HepG2 (cell line): ENCODE results near the gene HBA2. TPM values are rescaled to one million over a fixed set of nuclear protein-coding genes. Genes with fewer than 3 reads are reported as not detected.
A peak's percentile ranks its signal among the peaks of the same experiment; 100 is the strongest.

Source experiments
- ARID4A ChIP-seq: sonication (generic); formaldehyde crosslinking; IDR thresholded peaks from 2 replicates; pipeline ENCODE4 v1.5.0; 2020; ENCODE audit warnings: mild to moderate bottlenecking, missing genetic modification reagents, borderline replicate concordance
- BORCS8-MEF2B ChIP-seq: sonication (generic); formaldehyde crosslinking; IDR thresholded peaks from 2 replicates; pipeline ENCODE4 v1.8.0; 2022; ENCODE audit warnings: mild to moderate bottlenecking, missing genetic modification reagents
- ELF1 ChIP-seq: sonication (generic); formaldehyde crosslinking; IDR thresholded peaks from 2 replicates; pipeline ENCODE4 v1.4.0; 2020; ENCODE audit warnings: missing genetic modification reagents
- MIXL1 ChIP-seq: IDR thresholded peaks from 2 replicates; pipeline ENCODE4 v1.6.1; 2016
- MXD3 ChIP-seq: IDR thresholded peaks from 2 replicates; pipeline ENCODE4 v1.6.1; 2016; ENCODE audit warnings: mild to moderate bottlenecking, missing biosample characterization, missing genetic modification reagents
- PPARG ChIP-seq: conservative IDR thresholded peaks from 2 replicates; pipeline ENCODE4 v1.6.1; 2016; ENCODE audit warnings: missing biosample characterization, missing genetic modification reagents
- REL ChIP-seq: sonication (generic); formaldehyde crosslinking; conservative IDR thresholded peaks from 2 replicates; pipeline ENCODE4 v1.8.0; 2022; ENCODE audit warnings: mild to moderate bottlenecking, missing genetic modification reagents, moderate library complexity
- SALL1 ChIP-seq: sonication (generic); formaldehyde crosslinking; IDR thresholded peaks from 2 replicates; pipeline ENCODE4 v1.8.0; 2022; ENCODE audit warnings: mild to moderate bottlenecking, missing genetic modification reagents
- SMAD3 ChIP-seq: sonication (generic); formaldehyde crosslinking; IDR thresholded peaks from 2 replicates; pipeline ENCODE4 v1.4.0; 2020; ENCODE audit warnings: missing genetic modification reagents
- ZBTB26 ChIP-seq: IDR thresholded peaks from 2 replicates; pipeline ENCODE4 v1.6.1; 2016; ENCODE audit warnings: missing compliant biosample characterization, missing genetic modification reagents, borderline replicate concordance
- ZNF232 ChIP-seq: sonication (generic); formaldehyde crosslinking; IDR thresholded peaks from 2 replicates; pipeline ENCODE4 v1.4.0; 2020; ENCODE audit warnings: missing genetic modification reagents, borderline replicate concordance
- ZNF563 ChIP-seq: sonication (generic); formaldehyde crosslinking; IDR thresholded peaks from 2 replicates; pipeline ENCODE4 v1.8.0; 2022; ENCODE audit warnings: mild to moderate bottlenecking, moderate library complexity, missing genetic modification reagents
- ZNF589 ChIP-seq: sonication (generic); formaldehyde crosslinking; conservative IDR thresholded peaks from 2 replicates; pipeline ENCODE4 v1.8.0; 2022; ENCODE audit warnings: mild to moderate bottlenecking, moderate library complexity, missing genetic modification reagents
- polyA plus RNA-seq, 8 experiments: library from polyadenylated mRNA; depleted of rRNA in 3 of 8; stranded (reverse) in 7 of 8; unstranded in 1 of 8; fragments of >200 nt; fragmentation: Illumina TruSeq in 4 of 8; extraction: Trizol in 4 of 8; gene quantifications; 2 replicates each; pipeline versions ENCODE4 v1.2.1 to v1.2.3, GENCODE V29; 2011 to 2016; ENCODE audit warnings: low read depth in 4 of 8, missing spikeins in 1 of 8, mixed read lengths in 1 of 8; ENCODE audit not compliant: insufficient read depth in 1 of 8
- total RNA-seq, 5 experiments: library from RNA; depleted of rRNA; stranded (reverse); fragments of >200 nt; fragmentation: Illumina TruSeq; extraction: Trizol; gene quantifications; 2 replicates each; pipeline ENCODE4 v1.2.3, GENCODE V29; 2016; ENCODE audit warnings: low read depth in 1 of 5
- TF ChIP-seq, protein P1 (sequence below): sonication (generic); formaldehyde crosslinking; IDR thresholded peaks from 2 replicates; pipeline ENCODE4 v1.5.1; 2020; ENCODE audit warnings: mild to moderate bottlenecking, missing genetic modification reagents, moderate library complexity

The HBA2 gene
- total and polyA plus RNA-seq, 2 of the 13 experiments (the other 11 are each of a cell fraction or from before 2014, with no cell fraction given) = not detected

DNA sequence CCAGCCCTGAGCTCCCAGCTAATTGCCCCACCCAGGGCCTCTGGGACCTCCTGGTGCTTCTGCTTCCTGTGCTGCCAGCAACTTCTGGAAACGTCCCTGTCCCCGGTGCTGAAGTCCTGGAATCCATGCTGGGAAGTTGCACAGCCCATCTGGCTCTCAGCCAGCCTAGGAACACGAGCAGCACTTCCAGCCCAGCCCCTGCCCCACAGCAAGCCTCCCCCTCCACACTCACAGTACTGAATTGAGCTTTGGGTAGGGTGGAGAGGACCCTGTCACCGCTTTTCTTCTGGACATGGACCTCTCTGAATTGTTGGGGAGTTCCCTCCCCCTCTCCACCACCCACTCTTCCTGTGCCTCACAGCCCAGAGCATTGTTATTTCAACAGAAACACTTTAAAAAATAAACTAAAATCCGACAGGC lies 2.6 kb upstream of the HBA2 start (continued):
- TF ChIP-seq ZBTB26 (peak; percentile 80), SALL1 (peak; percentile 80), MXD3 (peak; percentile 71; the same call in 1 of the 2 replicates), ARID4A (CRISPR knock-in tag) (peak; percentile 31; the same call in 1 of the 2 replicates), ZNF589 (CRISPR knock-in tag) (peak; percentile 67; the same call in 1 of the 2 replicates), REL (0 out of 2 replicates have a peak, but pooled peaks have one; percentile 38), ZNF563 (CRISPR knock-in tag) (peak; percentile 50; the same call in 1 of the 2 replicates), BORCS8-MEF2B (CRISPR knock-in tag) (0 out of 2 replicates have a peak, but pooled peaks have one; percentile 40), SMAD3 (0 out of 2 replicates have a peak, but pooled peaks have one; percentile 54), PPARG (0 out of 2 replicates have a peak, but pooled peaks have one; percentile 29), MIXL1 (CRISPR knock-in tag) (peak; percentile 59; the same call in 1 of the 2 replicates), ZNF232 (CRISPR knock-in tag) (0 out of 2 replicates have a peak, but pooled peaks have one; percentile 35), ELF1 (CRISPR knock-in tag) (0 out of 2 replicates have a peak, but pooled peaks have one; percentile 17)
- TF ChIP-seq, protein P1, sequence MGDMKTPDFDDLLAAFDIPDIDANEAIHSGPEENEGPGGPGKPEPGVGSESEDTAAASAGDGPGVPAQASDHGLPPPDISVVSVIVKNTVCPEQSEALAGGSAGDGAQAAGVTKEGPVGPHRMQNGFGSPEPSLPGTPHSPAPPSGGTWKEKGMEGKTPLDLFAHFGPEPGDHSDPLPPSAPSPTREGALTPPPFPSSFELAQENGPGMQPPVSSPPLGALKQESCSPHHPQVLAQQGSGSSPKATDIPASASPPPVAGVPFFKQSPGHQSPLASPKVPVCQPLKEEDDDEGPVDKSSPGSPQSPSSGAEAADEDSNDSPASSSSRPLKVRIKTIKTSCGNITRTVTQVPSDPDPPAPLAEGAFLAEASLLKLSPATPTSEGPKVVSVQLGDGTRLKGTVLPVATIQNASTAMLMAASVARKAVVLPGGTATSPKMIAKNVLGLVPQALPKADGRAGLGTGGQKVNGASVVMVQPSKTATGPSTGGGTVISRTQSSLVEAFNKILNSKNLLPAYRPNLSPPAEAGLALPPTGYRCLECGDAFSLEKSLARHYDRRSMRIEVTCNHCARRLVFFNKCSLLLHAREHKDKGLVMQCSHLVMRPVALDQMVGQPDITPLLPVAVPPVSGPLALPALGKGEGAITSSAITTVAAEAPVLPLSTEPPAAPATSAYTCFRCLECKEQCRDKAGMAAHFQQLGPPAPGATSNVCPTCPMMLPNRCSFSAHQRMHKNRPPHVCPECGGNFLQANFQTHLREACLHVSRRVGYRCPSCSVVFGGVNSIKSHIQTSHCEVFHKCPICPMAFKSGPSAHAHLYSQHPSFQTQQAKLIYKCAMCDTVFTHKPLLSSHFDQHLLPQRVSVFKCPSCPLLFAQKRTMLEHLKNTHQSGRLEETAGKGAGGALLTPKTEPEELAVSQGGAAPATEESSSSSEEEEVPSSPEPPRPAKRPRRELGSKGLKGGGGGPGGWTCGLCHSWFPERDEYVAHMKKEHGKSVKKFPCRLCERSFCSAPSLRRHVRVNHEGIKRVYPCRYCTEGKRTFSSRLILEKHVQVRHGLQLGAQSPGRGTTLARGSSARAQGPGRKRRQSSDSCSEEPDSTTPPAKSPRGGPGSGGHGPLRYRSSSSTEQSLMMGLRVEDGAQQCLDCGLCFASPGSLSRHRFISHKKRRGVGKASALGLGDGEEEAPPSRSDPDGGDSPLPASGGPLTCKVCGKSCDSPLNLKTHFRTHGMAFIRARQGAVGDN (CRISPR knock-in tag) = peak; percentile 34
